DMS 273 (cell line): ENCODE results near the gene ST7.
A peak's percentile ranks its signal among the peaks of the same experiment; 100 is the strongest.

ENCODE experiments used
- DNase-seq: peaks from one replicate; lab custom pipeline; 2025; ENCODE audit not compliant: unreplicated experiment; lab: John Stamatoyannopoulos, UW

Gene ST7

DNA sequence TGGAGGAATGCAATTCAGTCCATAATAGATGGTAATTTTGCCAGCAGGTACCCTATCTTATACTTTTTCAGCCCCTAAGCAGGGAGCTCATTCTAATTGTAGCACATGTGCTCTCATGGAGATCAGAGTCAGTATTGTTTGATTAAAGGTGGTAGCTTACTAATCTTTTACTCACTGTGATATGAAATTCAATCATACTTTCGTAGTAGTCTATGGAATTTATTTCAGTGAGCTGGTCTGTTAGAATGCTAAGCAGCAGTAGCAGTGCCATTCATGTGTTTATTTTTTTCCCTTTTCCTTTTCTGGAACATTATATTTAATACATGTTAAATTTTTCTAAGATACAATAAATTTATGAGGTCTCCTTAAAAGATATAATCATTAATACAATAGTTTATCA lies 109.0 kb downstream of the ST7 start:
- no peak for DNase-seq

DNA sequence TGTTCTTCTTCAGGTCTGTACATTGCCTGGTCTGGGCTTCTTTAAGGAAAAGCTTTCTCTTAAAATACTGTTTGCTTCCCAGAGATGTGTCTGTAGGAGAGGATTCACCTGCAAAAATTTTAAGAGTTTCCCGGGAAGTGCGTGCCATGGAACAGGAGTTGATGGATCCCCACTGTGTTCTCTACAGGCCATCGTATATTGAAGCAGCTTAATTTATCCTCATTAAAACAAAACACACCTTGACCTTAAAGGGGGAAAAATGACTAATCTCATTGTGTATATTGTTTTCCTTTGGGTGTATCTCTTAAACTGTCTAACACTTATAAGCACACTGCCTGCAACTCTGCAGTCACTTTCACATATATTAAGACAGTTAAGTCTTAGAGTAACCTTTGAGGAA lies 111.4 kb downstream of the ST7 start:
- no peak for DNase-seq

DNA sequence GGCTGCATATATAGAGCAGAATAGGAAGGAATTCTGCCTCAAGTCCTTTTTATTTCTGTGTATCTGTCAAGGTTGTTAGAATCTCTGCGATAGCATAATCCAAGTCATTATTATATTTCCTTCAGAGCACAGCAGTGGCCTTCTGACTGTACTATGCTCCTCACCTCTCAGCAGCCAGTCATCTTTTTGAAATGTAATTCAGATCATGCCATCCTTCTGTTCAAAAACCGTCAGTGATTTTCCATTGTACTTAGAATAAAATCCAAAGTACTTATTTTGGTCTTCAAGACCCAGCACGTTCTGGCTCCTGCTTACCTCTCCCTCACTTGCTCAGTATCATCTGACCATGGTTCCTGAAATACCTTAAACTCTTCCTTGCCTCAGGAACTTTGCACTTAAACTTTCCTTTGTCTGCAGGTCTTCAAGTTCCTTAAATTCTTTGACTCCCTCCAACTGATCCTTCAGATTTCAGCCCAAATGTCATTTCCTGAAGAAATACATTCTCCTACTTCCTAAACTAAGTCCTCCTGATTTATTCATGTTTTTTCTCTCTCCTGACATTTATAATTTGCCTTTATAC lies 112.4 kb downstream of the ST7 start:
- DNase-seq = no peak

DNA sequence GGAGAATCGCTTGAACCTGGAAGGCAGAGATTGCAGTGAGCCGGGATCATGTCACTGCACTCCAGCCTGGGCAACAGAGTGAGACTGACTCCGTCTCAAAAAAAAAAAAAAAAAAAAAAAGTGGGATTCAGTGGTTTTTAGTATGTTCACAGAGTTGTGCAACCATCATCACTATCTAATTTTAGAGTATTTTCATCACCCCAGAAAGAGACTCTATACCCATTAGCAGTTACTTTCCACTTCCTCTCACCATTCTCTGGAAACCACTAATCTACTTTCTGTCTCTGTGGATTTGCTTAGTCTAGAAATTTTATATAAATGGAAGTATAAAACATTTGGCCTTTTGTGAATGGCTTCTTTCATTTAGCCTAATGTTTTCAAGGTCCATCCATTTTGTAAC lies 113.4 kb downstream of the ST7 start:
- DNase-seq = no peak

DNA sequence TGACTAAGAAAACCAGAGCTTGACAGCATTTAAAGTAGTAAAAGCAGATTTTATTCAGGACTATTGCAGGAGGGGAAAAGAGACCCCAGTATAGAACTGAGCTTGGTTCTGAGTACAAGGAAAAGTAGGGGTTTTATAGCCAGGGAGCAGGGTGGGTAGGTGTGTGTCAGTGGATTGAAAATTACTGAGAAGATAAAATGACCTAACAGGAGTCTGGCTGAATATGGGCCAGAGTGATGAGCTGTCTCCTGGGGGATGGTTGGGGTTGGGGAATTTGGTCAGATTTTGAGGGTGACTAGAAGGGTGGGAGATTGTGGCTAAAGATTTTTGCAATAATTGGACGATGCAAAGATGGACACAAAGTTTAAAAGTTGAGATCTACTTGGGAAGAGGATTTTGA lies 114.0 kb downstream of the ST7 start:
- no peak for DNase-seq

DNA sequence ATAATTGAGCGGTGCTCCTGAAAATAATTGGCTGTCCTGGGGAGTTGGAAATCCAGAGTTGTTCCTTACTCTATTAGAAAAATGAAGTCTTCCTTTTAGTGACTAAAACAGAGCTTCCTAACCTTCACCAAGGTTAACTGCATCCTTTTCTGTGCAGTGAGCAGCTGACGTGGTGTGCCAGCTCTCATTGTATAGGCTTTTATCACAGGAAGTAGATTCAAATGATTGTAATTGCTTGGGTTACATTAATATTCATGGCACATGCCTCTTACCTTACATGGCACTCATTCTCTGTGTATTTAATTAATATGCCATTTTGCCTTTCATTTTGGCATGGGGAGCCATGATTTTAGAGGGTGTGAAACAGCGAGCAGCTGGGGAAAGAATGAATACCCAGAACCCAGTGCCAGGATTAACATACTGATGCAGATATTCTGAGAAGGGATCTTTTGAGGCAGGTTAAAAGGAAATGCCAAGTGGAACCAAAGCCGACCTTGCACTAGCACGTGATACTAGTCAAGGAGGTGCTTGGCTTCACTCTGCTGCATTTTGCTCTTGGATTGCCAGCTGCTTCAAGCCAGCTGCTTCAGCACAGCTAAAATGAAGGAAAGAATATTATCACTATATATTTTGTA lies 115.3 kb downstream of the ST7 start:
- DNase-seq = peak; percentile 91

DNA sequence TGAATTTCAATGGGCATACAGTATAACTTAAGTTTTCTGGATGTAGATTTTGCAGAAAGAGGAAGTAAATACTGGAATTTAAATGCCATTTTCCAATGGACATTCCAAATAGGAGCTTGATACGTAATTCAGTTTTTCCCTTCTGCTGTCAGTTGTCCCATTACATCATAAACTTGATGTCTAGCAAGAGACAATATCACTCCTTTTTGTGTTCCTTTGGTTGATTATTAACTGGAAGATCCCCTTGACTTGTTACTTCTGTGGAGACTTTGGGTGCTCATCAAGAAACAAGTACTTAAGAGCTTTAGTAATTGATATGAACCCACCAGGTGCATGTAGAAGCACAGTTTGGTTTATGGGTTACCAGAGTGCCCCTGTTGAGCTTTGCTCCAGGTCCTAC lies 116.1 kb downstream of the ST7 start:
- DNase-seq = peak; percentile 43

DNA sequence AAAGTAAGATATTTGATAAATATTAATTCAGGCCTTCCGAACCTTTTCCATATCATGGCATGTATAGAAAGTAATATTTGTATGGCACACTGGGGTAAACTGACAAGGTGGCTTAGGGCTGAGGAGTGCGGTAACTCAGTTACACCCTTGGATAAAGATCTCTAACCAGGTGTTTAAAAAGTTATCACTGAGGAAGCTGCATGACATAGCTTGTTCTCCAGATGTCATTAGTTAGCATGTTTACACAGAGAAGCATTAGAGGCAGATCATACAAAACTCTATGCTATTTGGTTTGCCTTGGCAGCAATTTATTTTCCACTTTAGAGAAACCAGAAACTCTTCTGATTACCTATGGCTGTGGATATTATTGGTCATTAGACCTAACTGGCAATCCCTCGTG lies 118.2 kb downstream of the ST7 start:
- peak; percentile 77 for DNase-seq

DNA sequence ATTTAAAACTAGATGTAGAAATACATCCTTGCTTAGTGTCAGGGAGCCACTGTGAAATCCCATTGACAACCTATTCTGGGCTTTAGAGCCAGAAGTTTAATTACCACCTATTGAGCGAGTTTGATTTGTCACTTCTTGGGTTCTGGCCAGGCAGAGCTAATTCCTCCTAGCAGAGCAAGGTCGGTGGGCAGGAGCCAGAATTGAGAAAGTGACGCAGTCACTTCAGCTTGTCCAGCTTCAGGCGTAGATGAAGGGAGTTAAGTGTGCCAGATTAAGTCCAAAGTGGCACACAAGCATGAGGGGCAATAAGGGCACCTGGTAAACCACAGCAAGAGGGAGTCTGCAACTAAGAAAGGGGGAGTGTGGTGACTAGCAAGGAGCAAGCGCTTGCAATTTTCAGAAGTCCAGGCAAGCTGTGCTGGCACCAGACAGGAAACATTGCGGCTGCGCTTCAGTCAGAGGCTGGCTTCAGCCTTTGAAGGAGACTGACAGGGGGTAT lies 119.4 kb downstream of the ST7 start:
- peak; percentile 96 for DNase-seq

DNA sequence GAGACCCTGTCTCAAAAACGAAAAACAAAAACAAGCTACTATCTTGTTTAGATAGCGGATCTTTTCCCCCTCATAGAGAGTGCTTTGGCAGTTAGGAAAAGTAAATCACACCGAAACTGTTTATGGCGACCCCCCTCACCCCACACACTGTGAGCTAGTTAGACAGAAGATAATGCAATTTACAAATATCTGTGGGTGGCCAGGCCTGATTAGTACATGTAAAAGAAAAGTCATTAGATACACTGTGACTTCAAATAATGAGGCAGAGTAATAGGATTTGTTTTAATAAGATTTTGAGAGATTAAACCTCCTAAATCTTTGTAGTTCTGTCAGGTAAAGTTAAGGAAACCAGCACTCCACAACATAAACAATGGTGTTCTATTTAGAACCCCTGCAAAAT lies 121.1 kb downstream of the ST7 start:
- no peak for DNase-seq

DNA sequence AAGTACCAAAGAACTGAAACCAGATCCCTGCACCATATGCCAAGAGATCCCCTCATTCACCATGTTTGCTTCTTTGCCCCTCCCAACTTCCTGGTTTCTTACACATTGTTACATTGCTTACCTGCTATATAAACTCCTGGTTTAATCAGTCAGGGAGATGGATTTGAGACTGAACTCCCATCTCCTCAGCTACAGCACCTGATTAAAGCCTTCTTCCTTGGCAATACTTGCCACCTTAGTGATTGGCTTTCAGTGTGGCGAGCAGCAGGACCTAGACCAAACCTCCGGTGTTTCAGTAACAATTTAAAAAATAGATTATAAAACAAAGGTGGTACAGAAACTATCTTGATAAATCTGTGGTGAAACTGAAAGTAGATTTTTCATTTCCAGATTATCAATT lies 122.6 kb downstream of the ST7 start:
- DNase-seq = peak; percentile 55

DNA sequence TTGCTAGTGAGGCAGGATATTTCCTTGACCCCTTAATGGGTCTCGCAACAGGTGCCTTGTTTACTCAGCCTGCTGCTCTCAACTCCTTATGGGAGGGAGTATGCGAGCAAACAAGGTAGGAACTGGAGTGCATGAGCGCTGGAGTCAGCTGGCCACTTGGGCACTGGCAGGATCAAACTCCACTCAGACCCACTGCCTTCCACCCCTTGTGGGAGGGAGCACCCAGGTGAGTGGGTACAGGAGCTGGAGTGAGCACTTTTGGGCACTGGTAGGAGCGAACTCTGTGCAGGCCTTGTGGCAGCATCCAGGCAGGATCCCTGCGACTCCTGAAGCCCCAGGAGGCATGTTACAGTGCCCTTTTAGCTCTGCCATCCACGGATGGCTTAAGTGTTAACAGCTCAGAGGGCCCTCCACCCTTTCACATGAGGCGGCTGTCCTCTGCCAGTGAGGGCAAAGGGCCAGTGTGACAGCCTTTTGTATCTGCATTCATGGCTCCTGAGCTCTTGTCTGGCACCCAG lies 123.2 kb downstream of the ST7 start:
- no peak for DNase-seq

DNA sequence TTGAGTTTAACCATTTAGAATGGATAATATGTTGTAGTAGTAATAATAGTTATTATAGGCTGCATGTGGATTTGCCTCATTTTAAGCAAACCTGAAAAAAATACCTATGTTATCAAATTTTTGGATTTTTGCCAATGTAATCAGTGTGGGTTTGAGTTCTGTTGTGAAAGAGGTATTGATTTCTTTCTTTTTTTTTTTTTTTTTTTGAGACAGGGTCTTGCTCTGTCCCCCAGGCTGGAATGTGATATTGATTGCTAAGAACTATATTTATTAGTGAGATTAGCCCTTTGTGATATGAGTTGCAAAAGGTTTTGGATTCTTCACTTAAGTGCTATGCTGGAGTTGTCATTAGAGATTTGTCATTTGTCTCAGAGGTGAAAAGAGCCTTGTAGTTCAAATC lies 124.4 kb downstream of the ST7 start:
- no peak for DNase-seq

DNA sequence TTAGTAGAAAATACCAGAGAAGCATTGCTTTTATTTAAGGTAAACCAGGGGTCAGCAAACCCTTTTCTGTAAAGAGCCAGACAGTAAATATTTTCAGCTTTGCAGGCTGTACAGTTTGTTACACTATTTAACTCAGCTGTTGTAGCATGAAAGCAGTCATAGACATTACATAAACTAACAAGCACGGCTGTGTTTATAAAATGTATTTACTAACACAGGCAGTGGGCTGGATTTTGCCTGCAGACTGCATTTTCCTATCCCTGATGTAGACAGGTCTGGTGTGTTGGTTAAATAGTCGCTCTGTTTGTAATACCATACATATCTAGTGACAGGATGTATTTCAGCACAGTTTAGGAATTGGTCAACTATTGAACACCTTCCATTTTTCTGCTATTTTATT lies 129.3 kb downstream of the ST7 start:
- DNase-seq = peak; percentile 29

DNA sequence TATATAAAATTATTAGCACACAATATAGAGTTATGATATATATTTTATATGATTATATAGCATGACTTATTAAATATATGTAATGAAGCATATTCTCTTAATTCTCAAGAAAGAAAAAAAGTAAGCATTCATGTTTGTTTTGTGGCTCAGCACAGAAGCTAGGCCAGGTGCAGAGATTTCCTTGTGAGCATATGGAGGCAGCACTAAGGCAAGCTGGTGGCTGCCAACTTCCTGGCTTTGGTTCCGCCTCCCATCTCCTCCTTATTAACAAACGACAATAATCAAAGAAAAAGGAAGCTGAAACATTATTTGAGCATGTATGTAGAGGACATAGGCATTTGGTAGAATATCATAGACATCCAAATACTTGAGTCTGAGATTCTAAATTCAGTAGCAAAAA lies 130.3 kb downstream of the ST7 start:
- peak; percentile 90 for DNase-seq

DNA sequence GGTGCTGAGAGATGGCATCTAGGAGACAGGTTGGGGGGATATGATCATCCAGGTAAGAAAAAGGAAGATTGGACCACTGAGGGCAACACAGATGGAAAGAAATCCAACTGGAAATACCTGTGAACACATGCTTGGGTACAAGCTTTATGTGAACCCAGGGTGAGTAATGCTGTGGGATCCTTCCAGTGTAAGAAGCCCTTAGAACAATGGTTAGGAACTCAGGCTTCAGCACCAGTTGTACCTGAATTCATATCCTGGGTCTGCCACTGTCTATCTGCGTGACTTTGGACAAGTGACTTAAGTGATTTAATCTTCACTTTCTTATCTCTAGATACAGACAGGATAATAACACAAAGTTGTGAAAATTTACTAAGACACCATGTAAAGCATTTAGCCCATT lies 131.0 kb downstream of the ST7 start:
- DNase-seq = peak; percentile 44

DNA sequence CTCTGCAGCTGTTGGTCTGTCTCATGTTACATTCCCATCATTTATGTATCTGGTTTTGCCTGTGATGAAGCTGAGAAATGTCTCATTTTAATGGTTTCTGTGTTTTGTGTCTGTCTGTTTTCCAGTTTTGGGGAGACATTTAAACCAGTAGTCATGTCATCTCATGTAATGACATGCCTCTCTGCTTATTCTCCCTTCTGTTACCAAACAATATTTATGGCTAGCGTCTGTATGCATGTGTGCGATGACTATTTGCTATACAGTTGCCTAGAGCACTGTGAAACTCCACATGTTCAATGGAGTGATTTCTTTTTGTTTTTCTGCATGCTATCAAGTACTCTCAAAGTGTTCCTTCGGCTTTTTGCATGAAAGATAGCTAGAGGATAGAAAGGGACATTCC lies 132.0 kb downstream of the ST7 start:
- peak; percentile 59 for DNase-seq

DNA sequence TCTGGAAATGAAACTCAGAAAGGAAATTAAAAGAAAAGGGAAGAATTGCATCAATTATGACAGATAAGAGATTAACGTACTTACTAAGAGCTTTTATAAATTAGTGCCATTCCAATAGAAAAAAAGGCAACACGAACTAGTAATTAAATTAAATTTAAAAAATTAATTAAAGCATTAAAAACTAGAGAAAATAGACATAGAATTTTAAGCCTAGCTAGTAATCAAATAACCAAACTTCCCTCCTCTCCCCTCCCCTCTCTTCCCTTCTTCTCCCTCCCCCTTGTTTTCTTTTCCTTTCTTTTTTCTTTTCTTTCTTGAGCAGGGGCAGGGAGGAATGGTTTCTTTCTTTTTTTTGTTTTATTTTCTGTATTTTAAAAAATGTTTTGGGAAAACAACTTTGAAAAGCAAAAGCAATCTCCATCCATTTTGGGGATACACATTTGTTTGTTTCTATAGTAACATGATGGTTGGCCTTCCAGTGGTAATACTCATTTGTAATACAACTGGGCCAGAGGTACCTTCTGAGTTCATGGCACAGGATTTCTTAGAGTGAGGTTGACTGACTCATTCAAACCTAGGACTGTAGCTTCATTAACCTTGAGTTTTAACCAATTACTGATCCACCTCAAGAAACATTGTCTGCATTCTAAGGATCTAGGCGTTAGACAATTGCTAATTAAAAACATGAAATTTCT lies 132.6 kb downstream of the ST7 start:
- DNase-seq = peak; percentile 34

DNA sequence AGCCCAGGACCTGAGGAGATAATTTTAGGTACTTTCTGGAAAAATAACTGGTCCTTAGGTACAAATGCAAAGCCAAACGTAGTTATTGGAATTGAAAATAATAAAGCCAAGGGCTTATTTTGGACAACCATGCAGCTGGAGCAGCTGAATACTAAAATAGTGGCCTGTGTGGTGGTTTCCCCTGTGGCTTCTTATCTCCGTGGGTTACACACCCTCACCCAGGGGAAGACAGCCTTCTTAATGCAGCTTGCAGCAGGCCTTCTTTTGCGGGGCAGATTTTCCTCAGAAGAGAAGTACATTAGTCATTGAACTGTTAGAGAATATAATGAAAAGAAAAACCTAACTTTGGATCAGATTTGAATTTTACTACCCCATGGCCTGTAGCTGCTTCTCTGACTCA lies 133.5 kb downstream of the ST7 start:
- peak; percentile 18 for DNase-seq

DNA sequence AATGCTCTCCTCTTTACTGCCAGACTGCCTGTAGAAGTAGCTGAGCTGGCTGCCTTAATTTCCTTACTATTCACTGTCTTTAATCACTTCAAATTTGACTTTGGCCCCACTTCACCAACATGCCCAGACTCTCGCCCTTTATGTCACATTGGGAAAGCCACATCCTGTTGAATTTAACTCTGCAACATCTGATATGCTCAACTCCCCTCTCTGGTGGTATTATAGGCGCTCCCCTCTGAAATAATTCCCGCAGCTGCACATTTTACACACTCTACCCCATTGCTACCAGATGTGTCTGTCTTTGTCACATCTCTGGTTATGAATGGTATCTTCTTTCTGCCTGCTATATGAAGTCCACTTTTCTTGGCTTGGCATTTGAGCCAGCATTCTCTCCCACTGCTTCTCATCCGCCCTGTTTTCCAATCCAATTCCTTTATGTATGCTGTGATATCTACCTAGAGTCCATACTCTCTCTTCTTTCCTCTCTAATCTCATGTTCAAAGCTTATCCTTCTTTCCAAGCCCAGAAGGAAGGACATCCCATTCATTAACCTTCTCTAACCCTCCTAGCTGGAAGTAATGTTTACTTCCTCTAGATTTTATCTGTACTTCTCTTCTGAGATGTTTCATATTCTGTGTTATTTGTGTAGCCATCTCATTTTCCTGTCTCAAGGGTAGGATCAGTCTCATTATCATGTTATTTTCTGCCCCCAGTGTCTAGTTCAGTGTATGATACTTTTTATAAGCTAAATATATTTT lies 134.5 kb downstream of the ST7 start:
- no peak for DNase-seq

DNA sequence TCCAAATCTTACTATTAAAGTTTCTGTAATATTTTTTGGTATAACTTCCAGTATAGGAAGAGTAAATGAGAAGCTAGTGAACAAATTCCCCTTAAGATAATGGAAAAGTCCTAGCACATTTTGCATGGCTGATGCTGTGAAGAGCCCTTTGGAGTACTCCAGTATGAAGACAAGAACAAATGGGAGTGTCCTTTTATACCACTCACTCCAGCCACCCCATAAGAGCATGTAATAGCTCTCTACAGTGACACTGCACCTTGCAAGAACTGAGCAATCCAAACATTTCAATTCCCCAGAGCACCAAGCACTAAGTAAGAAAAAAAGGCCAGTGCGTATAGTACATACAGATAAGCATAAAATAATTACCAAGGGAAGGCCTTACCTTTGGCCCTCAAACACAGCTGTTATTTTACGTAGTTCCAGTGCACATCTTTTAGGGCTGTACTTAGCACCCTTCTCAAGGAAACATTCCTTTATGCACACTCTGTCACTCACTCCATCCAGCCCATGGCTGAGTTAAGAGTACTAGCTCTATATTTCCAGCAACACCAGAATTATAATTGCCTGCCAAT lies 135.4 kb downstream of the ST7 start:
- no peak for DNase-seq
